ENCODE measurements around the gene TRIO. TPM values are rescaled to one million over a fixed set of nuclear protein-coding genes. Genes with fewer than 3 reads are reported as not detected.

The TRIO gene
- total and polyA plus RNA-seq, 2 donors (not counting 3 experiments of a cell fraction or from before 2014, with no cell fraction given), result 82.9 to 248 TPM

- dilution Hi-C loops (cut with MboI; ENCODE audit: extremely low pct_ligation_motif_present, low sequenced_read_pairs) (no loop called here), intact Hi-C loops (cut with micrococcal nuclease) (no loop called here)
- ChIA-PET CTCF (interaction anchor here (1.3 kb wide), 1 partner anchor 19 kb away, joined by 3 read pairs; no protein-coding TSS in a partner anchor), POLR2A (no interaction called here)
- FAIRE-seq (no peak), DNase-seq (ENCODE audit: low read depth, low spot score) (no peak)
- Histone ChIP-seq H3K27me3 (ENCODE audit: control insufficient read depth in 2 of 2, insufficient read depth in 2 of 2, low read length in 2 of 2) (peaks cover 0 to 1% of the 10 kb centered on the region in 2 experiments), H3K9ac (replicated peaks; ENCODE audit: extremely low read depth, insufficient read depth, low read length) (no peak overlapping the region), H4K20me1 (replicated peaks; ENCODE audit: control insufficient read depth, extremely low read depth, insufficient read depth, low read length) (no peaks in the 10 kb centered on the region), H3K4me1 (ENCODE audit: control insufficient read depth, extremely low read depth, insufficient read depth, low read length) (no peaks in the 10 kb centered on the region), H3K36me3 (ENCODE audit: control insufficient read depth in 2 of 2, extremely low read depth in 1 of 2, insufficient read depth in 2 of 2, low read length in 2 of 2) (no peaks in the 10 kb centered on the region), H3K4me2 (ENCODE audit: insufficient read depth, low read length) (no peak overlapping the region), H3K79me2 (ENCODE audit: control insufficient read depth, insufficient read depth, low read length) (no peaks in the 10 kb centered on the region), H3K27ac (ENCODE audit: insufficient read depth, low read depth, low read length) (no peak overlapping the region), H3K4me3 (replicated peaks in 1 of 3; ENCODE audit: insufficient read depth in 1 of 3, low read depth in 1 of 3, low read length in 3 of 3) (no peak overlapping the region), H3K9me1 (replicated peaks; ENCODE audit: control insufficient read depth, extremely low read depth, insufficient read depth, low read length) (no peaks in the 10 kb centered on the region), H3K9me3 (replicated peaks; ENCODE audit: control insufficient read depth, insufficient read depth, low read length) (no peaks in the 10 kb centered on the region), H2AFZ (ENCODE audit: low read depth, low read length) (no peak overlapping the region)
- BruUV-seq (replicated peaks), result no TSS peak
- TF ChIP-seq POLR2AphosphoS5 (IDR thresholded peaks at IDR 0.05; ENCODE audit: insufficient read depth, low read depth, low read length), result no peak
- TF ChIP-seq EZH2 (IDR thresholded peaks at IDR 0.05; ENCODE audit: borderline replicate concordance, low read depth, low read length, severe bottlenecking), result no peak
- TF ChIP-seq MYC (IDR thresholded peaks at IDR 0.05; ENCODE audit: low read depth, low read length), result no peak
- no peak for TF ChIP-seq MAX (IDR thresholded peaks at IDR 0.05; ENCODE audit: insufficient read depth, insufficient read length)
- no peak for TF ChIP-seq CTCF (IDR thresholded peaks at IDR 0.05; ENCODE audit: extremely low read depth in 1 of 2, insufficient read depth in 1 of 2, low read depth in 1 of 2, low read length in 2 of 2)
- no peak for TF ChIP-seq POLR2A (IDR thresholded peaks at IDR 0.05; ENCODE audit: low read depth, low read length)
- TF ChIP-seq JUN (IDR thresholded peaks at IDR 0.05; ENCODE audit: borderline replicate concordance, insufficient read depth, insufficient read length, low read depth), result no peak
- no peak for TF ChIP-seq FOS (IDR thresholded peaks at IDR 0.05; ENCODE audit: borderline replicate concordance, insufficient read depth, low read length)
- no peak for TF ChIP-seq GATA2 (IDR thresholded peaks at IDR 0.05; ENCODE audit: insufficient read depth, insufficient read length, low read depth, low read length)
Measured at GRCh38 chr5:14557791-14558415, 414.8 kb downstream of the TRIO start.

Other genes starting within 250 kb of the TRIO start
- gene DNAH5, start 198.7 kb upstream of the TRIO start, total RNA-seq, result 0.35 and 1.7 TPM in 2 replicates
- 0.21 and 0.23 TPM in 2 replicates for gene DNAH5, start 198.7 kb upstream of the TRIO start, polyA plus RNA-seq